ENCODE measurements around the gene ZNRF2.
"Not testable (repeated sequence)": the region's sequence is repeated elsewhere in the genome, so short reads cannot be mapped to it uniquely, and the experiment has no call there.

Gene ZNRF2

DNA sequence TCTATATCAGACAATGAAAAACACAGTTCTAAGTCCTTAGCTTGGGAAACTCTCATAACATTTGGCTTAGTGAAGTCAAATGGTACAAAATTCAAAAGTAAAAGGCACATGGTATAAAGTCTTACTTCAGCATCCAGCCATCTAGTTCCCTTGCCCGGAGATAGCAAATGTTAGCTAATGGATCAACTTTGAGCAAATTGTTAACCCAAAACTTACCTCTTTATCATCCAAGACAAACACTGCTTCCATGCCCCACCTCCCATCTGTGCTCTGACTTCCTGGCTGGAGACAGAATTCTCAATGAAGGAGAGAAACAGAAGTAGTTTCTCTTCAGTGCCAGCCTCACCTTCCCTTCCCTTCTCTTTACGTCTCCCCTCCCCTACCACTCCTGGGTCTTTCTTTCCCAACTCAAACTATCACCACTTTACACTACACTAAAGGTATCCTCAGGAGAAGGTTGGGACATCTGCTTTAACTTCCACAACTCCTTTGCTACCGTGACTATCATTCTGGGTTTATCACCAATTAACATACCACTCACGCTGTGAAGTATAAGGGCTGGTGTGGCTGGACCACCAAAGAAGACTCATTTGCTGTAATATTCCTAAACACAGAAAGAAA lies 21.2 kb upstream of the ZNRF2 start:
- no peak for DNase-seq

DNA sequence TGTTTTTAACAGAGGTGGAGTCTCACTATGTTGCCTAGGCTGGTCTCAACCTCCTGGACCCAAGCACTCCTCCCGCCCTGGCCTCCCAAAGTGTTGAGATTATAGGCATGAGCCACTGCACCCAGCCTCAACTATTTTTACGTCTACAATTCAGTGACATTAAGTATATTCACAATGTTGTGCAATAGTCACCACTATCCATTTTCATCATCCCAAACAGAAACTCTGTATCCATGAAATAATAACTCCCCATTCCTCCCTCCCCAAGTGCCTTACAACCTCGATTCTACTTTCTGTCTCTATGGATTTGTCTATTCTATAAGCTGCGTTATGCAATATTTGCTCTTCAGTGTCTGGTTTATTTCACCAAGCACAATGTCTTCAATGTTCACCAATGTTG lies 20.3 kb upstream of the ZNRF2 start:
- DNase-seq: no peak

DNA sequence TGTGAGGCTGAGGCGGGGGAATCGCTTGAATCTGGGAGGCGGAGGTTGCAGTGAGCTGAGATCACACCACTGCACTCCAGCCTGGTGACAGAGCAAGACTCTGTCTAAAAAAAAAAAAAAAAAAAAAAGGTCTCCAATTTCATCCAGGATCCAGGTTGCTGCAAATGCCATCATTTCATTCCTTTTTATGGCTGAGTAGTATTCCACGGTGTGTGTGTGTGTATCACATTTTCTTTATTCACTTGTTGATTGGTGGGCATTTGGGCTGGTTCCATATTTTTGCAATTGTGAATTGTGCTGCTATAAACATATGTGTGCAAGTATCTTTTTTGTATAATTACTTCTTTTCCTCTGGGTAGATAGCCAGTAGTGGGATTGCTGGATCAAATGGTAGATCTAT lies 19.2 kb upstream of the ZNRF2 start:
- not testable (repeated sequence) for DNase-seq

DNA sequence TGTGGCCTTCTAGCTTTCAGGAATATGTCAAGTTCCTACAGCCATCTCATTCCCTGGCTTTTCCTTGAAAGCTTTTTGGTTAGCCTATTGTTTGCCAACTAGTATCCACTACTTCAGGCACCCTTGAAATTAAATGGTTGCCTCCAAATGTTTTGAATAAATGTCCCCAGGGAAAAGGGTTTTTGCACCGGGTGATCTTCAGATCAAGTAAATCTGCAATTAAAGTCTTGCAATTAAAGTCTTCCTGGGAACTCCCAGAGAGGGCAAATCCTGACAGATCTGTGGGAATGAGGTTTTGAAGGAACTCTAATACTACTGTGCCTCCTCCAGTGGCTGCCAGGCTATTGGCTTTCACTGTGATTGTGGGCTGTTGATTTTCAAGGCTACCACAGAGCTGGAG lies 17.7 kb upstream of the ZNRF2 start:
- no peak for DNase-seq

DNA sequence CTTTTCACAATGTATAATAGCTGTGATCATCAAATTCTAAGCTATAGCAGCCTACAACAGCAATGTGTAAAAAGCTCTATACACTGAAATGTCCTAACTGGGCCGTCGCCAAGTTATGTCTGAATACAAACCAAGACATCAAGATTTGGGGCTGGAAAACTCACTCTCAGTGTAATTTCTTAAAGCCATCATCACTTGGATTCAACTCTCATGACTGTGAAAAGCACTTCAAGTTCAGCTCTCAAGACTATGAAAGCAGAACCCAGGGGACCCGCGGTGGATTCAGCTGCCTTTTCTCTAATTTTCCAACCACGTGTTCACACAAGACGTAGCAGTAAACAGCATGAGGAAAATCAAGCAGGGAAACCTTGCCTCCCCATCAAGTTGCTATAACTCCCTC lies 15.8 kb upstream of the ZNRF2 start:
- no peak for DNase-seq

DNA sequence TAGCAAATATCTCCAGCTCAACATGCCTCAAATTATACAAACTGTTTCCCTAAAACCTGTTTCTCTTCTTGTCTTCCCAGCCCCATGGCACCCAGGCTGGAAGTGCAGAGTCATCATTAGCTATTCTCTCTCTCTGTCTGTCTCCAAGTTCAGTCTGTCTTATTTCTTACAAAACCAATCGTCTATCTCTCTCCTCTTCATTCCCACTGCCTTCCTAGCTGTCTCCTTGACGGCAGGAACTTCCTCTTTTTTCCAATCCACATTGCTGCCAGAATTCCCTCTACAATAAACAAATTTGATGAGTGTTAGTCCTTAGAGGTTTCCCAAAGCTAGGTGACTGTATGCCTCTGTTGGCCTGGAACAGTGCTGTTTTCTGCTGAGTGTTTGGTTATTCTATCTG lies 14.9 kb upstream of the ZNRF2 start:
- DNase-seq: no peak

DNA sequence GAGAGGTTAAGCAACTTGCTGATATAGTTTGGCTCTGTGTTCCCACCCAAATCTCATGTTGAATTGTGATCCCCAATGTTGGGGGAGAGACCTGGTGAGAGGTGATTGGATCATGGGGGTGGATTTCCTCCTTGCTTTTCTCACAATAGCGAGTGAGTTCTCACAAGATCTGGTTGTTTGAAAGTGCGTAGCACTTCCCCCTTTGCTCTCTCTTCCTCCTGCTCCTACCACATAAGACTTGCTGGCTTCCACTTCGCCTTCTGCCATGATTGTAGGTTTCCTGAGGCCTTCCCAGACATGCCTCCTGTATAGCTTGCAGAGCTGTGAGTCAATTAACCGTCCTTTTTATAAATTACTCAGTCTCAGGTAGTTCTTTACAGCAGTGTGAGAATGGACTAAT lies 13.5 kb upstream of the ZNRF2 start:
- DNase-seq: no peak

DNA sequence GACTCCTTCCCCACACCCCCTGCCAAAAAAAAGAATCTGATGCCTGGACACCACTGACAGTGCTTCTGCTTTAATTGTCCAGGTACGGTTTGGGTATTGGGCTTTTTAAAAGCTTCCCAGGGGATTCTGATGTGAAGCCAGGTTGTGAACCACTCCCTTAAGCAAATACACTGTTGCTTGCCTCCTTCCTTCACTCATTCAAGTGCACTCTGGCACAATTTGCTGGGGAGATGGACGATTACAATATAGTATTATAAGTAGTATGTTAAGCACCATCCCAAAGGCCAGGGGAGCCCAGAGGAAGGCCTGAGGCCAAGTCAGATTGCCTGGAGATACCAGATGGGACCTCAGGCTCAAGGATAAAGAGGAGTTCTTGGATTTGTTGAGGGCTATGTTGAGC lies 12.3 kb upstream of the ZNRF2 start:
- no peak for DNase-seq

DNA sequence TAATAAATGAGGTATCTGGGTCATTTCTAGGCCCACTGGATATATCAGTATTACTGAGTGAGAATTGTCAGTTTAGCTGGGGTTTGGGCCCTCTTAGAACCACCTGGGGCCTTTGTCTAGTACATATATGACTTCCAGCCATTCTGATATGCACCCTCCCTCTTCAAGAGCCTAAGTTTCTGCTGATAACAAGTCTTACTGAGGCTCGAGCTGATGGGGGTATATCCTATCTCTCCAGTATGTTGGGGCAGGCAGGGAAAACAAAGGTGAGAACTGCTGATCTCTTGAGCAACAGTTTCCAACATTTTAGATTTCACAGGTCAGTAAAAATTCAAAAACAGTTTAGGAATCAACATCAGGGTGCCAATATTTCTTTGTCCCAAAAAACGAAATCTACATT lies 10.8 kb upstream of the ZNRF2 start:
- no peak for DNase-seq

DNA sequence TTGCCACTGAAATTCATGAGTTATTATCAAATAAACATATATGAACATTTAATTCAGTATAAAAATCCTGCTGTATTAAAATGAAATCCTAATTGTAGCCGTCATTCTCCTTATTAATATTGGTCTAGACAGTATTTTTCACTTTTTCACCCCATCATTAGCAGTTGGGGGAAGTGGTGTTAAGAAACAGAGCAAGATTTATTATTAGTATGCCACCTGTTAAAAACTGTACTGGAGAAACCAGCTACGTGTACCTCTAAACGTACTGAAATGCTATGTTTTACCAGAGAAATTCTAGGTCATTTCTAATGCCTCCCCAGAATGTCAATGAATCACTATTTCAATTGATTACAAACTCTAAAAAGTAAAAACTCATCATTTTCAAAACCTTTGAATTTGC lies 9.8 kb upstream of the ZNRF2 start:
- DNase-seq: no peak

DNA sequence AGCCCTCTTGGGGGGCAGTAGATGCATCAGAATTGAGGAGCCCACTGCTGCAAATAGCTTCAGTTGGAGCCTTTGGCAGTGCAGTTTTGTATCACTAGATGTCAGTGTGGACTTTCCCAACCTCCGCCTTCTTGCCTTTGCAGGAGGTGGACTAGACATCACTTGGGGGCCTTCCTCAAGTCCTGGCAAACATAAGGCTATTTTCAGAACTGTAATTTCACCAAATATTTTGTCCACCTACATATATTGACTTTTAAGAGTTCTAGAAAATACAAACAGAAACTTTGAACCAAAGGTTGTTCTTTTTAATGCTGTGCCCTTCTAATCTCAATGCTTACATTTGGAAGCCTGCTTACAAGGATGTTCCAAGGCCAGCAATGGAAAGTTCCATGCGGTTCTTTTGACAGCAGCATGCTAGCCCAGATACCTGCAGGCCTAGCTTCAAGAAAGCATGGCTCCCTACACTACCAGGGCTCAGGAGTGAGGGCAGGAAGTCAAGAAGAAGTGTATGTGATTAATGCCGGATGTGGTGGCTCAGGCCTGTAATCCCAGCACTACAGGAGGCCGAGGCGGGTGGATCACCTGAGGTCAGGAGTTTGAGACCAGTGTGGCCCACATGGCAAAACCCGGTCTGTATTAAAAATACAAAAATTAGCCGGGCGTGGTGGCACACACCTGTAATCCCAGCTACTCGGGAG lies 8.0 kb upstream of the ZNRF2 start:
- DNase-seq: peak; percentile 70

DNA sequence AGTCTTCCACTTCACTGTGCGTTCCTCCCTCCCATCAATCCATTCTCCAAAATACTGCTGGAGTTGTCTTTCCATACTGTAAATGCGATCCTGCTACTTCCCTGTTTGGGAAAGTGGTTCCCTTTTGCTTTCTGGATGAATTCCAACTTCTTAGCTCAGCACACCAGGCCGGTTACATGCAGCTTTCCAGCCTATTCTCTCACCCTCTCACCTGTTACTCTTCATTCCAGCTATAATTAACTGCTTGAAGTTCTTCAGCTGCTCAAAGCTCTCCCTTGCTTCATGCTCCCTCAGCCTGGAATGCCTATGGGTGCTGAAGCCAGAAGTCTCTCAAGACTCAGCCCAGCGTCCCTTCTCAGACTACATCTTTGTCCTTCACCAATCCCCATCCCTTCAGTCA lies 6.0 kb upstream of the ZNRF2 start:
- no peak for DNase-seq

DNA sequence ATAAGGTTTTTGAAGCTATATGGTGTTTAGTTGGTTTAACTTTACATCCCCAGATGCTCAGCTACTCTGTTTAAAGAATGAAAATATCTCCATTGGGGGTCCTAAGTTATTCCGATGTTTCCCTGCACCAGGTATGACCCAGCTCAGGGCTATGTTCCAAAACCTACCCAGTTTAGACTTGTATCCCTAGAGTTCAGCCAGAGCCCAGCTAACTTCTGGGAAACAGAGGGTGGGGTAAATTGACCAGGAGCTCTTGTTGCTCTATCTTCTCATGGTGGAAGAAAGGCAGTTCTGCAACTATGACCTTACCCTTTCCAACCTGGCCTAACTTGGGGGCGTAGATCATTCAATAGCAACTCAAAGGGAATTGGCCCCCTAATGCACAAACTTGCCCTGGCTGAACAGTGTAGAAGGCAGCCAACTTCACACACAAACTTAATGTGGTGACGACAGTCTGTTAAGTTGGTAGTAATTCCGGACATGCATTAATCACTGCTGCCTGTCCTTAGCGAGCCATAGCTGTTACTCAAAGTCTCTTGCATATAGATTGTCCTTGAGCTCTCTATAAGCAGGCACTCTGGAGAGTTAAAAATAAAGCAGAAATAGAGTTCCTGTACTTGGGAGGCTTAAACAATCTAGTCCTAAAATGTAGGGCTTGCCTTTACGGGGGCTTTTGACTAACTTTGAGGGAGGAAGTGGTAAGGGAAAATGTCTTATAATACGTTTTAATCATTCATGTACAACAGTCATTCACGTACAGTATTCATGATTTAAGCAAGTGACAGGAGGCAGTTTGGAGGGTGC lies 5.3 kb upstream of the ZNRF2 start:
- DNase-seq: no peak

DNA sequence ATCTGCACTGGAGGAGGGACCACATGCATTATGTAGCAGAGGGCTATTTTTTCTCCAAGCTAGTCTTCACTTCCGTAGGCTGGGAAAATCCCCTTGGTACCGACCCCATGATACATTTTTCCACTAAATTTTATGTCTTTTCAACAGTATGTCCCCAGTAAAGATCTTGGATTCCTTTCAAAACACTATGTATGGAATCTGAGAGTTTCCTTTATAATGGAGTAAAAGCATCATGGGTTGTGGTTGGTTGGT lies 4.8 kb upstream of the ZNRF2 start:
- DNase-seq: no peak

DNA sequence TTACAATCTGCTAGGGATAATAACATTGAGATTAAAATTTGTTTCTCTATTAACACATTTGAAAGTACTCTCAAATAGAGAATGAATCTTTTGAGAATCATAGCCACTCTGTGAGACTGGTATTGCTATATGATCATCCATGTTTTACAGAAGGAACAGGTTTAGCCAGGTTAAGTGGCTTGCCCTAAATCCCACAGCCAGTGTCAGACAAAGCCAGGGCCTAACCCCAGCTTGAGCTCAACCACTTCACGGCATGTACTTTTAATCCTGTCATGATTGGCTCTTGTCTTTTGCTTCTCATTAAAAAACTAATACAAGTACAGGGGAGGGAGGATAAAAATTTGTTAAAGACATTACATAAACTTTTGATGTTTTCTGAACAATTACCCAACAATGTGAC lies 3.8 kb upstream of the ZNRF2 start:
- DNase-seq: no peak

DNA sequence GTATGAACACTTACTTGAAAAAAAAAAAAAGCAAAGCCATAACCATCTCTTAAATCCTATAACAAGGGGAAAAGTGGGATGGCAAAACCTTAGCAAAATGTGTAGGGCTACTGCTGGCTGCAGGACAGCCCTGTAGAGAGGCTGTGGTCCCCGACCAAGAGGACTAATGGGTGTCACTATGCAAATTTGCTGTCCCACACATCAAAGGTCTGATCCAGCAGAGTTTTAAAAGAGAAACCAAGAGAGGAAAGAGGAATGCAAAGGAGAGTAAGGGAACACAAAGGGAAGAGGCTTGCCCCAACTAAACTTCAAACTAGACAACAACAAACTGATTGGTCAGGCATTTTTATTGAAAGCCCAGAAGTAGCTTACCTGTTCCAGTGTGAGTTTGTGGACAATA lies 3.1 kb upstream of the ZNRF2 start:
- DNase-seq: no peak

DNA sequence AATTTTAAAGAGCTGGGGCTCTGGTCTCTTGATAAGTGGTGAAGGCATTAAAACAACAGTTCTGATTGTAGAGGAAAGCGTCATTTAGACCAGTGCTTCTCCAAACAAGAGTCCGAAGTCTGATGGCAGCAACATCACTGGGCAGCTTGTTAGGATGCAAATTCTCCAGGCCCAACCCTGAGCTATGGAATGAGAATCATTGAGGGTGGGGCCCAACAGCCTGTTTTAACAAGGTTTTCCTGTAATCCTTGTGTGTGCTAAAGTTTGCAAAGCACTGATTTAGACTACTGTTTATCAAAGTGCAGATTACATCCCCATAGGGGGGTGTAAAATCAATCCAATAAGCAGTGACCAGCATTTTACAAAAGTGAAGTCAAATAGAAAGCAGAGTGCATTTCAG lies 2.6 kb upstream of the ZNRF2 start:
- no peak for DNase-seq

DNA sequence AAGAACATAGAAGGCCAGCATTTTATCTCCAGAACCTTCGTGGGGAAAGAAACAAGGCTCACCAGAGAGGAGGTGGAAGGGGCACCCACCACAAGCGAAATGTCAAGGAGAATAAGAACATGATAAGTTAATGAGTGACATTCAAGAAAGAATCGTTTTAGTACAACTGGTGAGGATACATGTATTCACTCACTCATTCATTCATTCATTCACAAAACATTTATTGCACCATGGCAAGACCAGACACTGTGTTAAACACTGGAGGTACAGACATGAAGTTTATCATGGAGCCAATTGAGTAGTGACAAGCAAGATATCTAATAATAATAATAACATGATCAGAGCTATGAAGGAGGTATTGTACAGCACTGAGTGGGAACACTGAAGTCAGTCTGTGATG lies 1.7 kb upstream of the ZNRF2 start:
- no peak for DNase-seq

DNA sequence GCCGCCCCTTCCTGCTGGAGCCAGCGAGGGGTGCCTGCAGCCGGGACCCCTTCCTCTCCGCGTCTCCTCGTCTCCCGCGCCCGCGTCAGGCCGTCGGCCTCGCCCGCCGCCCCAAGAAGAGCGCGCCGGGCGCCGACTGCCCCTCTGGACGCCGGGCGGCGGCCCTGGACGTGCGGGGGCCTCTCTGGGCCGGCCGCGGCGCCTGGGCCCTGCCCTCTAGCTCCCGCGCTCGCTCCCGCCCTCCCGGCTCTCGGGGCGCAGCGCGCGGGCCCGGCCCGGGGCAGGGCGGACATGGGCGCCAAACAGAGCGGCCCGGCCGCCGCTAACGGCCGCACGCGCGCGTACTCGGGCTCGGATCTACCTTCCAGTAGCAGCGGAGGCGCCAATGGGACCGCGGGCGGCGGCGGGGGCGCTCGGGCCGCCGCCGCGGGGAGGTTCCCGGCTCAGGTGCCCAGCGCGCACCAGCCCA lies 704 bp downstream of the ZNRF2 start:
- no peak for DNase-seq

DNA sequence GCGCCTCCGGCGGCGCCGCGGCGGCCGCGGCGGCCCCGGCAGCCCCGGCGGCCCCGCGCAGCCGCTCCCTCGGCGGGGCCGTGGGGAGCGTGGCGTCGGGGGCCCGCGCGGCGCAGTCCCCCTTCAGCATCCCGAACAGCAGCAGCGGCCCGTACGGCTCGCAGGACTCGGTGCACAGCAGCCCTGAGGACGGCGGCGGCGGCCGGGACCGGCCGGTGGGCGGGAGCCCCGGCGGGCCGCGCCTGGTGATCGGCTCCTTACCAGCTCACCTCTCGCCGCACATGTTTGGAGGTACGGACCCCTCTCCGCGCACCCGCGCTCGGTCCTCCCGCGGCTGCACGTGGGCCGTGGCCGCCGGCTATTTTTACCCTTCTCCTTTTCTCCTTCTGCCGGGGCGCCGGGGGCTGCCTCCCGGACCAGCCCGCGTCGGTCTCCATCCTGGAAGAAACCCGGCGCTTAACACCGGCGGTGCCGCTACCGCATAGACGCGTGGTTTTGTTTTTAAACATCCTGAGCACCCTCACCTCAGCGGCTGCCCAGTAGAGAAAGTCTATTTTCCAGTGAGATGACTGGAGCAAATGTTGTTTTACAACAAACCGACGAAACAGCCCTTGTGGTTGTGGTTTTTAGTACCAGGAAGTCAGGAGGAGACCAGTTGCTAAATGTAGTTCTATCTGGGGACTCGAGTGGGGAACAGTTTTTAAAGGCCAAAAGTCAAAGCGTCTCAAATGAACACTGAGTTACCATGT lies 1.3 kb downstream of the ZNRF2 start:
- peak; percentile 72 for DNase-seq

DNA sequence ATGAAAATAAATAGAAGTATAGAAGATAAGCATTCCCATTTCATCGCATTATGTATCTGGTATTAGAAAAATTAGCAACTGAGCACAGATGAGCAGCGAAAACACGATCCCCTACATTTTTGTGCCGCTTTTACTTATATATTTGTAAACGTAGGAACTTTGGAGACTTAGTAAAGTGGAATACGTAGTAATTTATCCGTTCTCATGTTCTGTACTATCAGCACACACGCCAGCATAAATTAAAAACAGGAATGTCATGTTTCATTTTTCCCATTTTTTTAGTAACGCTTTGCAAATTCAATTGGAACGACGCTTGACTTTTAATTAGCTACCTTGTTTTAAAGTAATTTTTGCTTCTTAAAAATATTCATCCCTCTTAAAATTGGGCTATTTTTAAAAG lies 2.4 kb downstream of the ZNRF2 start:
- DNase-seq: no peak

DNA sequence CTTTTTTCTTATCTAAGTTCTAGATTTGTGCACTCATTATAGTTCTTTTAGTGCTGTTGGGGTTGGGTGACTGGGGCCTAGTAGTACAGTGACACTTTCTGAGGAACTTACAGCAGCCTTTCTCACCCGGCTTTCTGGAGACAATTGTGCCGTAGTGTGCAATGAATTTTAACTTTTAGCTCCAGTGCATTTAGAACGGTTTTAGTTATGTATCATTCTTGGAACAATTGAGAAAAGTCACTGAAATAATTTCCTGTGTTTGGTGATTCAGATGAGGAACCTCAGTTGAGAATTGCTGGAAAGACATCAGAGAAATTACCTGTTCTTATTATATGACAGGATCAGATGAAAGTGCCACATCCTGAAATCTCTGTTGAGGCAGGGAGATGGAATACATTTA lies 3.2 kb downstream of the ZNRF2 start:
- DNase-seq: not testable (repeated sequence)

DNA sequence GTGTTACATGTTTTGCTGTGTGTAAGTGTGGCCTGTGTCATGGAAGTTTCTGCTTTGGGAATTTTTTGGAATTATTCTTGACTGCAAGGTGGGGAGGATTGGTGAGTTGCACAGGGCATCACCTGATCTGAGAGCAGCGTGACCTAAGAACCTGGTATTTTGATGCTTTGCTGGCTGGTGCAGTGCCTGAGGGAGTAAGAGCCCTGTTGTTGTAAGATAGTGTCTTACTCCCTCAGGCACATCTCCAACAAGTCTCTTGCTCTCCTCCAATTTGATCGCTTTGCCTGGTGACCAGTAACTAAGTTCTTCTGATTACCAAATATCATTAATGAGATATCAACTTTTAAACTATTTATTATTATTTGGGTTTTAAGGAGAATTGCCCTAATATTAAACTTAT lies 5.2 kb downstream of the ZNRF2 start:
- not testable (repeated sequence) for DNase-seq

DNA sequence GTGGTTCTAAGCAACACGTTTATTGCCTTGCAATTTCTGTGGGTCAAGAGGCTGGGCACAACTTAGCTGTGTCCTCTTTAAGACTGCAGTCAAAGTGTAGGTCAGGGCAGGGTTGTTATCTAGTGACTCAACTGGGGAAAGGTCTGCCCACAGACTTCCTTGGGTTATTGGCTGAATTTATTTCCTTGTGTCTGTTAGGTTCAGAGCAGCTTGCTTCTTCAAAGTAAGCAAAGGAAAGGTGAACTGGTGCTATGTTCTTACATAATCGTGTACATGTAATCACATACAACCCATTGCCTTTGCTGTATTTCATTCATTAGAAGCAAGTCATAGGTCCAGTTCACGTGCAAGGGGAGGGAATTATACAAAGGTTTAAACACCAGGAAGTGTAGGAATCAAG lies 5.9 kb downstream of the ZNRF2 start:
- not testable (repeated sequence) for DNase-seq

All from retina (tissue), 1 donor.